IMR-90 (cell line): ENCODE data around the gene GAS7. TPM values are rescaled to one million over a fixed set of nuclear protein-coding genes. Genes with fewer than 3 reads are reported as not detected.

Experiments used
- ATAC-seq: fragments of 200-7000 bp; cut with Tn5 transposase; 2 replicates; pipeline ENCODE4 v1.9.1; 2020; ENCODE audit warnings: low read depth, mild to moderate bottlenecking, moderate library complexity
- BruUV-seq: library from RNA; stranded (reverse); fragments of 400-500 nt; replicated peaks from 2 replicates; lab custom pipeline; 2021; lab: Mats Ljungman, UMichigan
- CTCF ChIA-PET: fragments of 300-600 bp; formaldehyde crosslinking; extraction: SDS; loops from one replicate; lab custom pipeline; 2021; ENCODE audit warnings: antibody characterized with exemption; lab: Yijun Ruan, JAX
- POLR2A ChIA-PET: fragments of 300-600 bp; sonication (Branson Sonifier 250); formaldehyde crosslinking; loops from one replicate; lab custom pipeline; 2022; ENCODE audit warnings: antibody characterized with exemption; ENCODE audit not compliant: unreplicated experiment; lab: Charles Lee
- DNase-seq: peaks from one replicate; pipeline ENCODE4 v3.0.0; 2013
- H2AFZ ChIP-seq: replicated peaks from 2 replicates; pipeline ENCODE3; 2013; ENCODE audit warnings: low read length, mild to moderate bottlenecking; ENCODE audit not compliant: poor library complexity
- H2AK5ac ChIP-seq: 2 replicates; pipeline ENCODE4 v1.6.1; 2013; ENCODE audit warnings: low read depth, low read length, inconsistent platforms
- H2AK9ac ChIP-seq: replicated peaks from 2 replicates; pipeline ENCODE3; 2013; ENCODE audit warnings: mild to moderate bottlenecking, low read depth, low read length, moderate library complexity; ENCODE audit not compliant: poor library complexity
- H2BK120ac ChIP-seq: 2 replicates; pipeline ENCODE4 v1.6.1; 2013; ENCODE audit warnings: low read depth, low read length, inconsistent platforms
- H2BK15ac ChIP-seq: 3 replicates; pipeline ENCODE4 v1.6.1; 2013; ENCODE audit warnings: low read depth, low read length, inconsistent platforms
- H2BK20ac ChIP-seq: 2 replicates; pipeline ENCODE4 v1.6.1; 2013; ENCODE audit warnings: low read depth, mild to moderate bottlenecking, inconsistent platforms, low read length, moderate library complexity
- H2BK5ac ChIP-seq: 2 replicates; pipeline ENCODE4 v1.6.1; 2013; ENCODE audit warnings: mild to moderate bottlenecking, low read depth, low read length, inconsistent platforms; ENCODE audit not compliant: poor library complexity, severe bottlenecking
- H3K14ac ChIP-seq: replicated peaks from 2 replicates; pipeline ENCODE4 v1.6.1; 2013; ENCODE audit warnings: low read depth, low read length, inconsistent platforms
- H3K18ac ChIP-seq: 2 replicates; pipeline ENCODE4 v1.6.1; 2013; ENCODE audit warnings: low read depth, low read length, control low read depth
- H3K23ac ChIP-seq: 2 replicates; pipeline ENCODE4 v1.6.1; 2013; ENCODE audit warnings: low read depth, low read length, inconsistent platforms
- H3K27ac ChIP-seq: 2 replicates; pipeline ENCODE4 v1.5.1; 2013; ENCODE audit warnings: mild to moderate bottlenecking, control low read depth, low read length; ENCODE audit not compliant: insufficient read depth
- H3K27me3 ChIP-seq: 2 replicates; pipeline ENCODE4 v1.6.1; 2013; ENCODE audit warnings: low read length; ENCODE audit not compliant: control insufficient read depth, insufficient read depth
- H3K36me3 ChIP-seq: 2 replicates; pipeline ENCODE4 v1.6.1; 2013; ENCODE audit warnings: low read length, mixed read lengths; ENCODE audit not compliant: control insufficient read depth, insufficient read depth
- H3K4ac ChIP-seq: 2 replicates; pipeline ENCODE4 v1.6.1; 2013; ENCODE audit warnings: low read depth, low read length, inconsistent platforms
- H3K4me1 ChIP-seq: 2 replicates; pipeline ENCODE4 v1.6.1; 2013; ENCODE audit warnings: low read length, mixed read lengths; ENCODE audit not compliant: control insufficient read depth, insufficient read depth
- H3K4me2 ChIP-seq: 2 replicates; pipeline ENCODE4 v1.6.1; 2013; ENCODE audit warnings: low read depth, mild to moderate bottlenecking, control low read depth, low read length, moderate library complexity
- H3K4me3 ChIP-seq: 2 replicates; pipeline ENCODE4 v1.5.1; 2013; ENCODE audit warnings: low read depth, mild to moderate bottlenecking, control low read depth, low read length, moderate library complexity; ENCODE audit not compliant: insufficient read depth
- H3K56ac ChIP-seq: 2 replicates; pipeline ENCODE4 v1.6.1; 2013; ENCODE audit warnings: low read length, inconsistent platforms; ENCODE audit not compliant: insufficient read depth; ENCODE audit errors: extremely low read depth
- H3K79me1 ChIP-seq, 2 experiments: 2 replicates each; pipeline ENCODE4 v1.6.1; 2013; ENCODE audit warnings: low read length in 2 of 2, inconsistent platforms in 1 of 2, low read depth in 1 of 2
- H3K9ac ChIP-seq: 2 replicates; pipeline ENCODE4 v1.6.1; 2013; ENCODE audit warnings: low read depth, low read length, control low read depth
- H3K9me1 ChIP-seq: 2 replicates; pipeline ENCODE4 v1.6.1; 2013; ENCODE audit warnings: low read length, inconsistent platforms; ENCODE audit not compliant: insufficient read depth
- H3K9me3 ChIP-seq: 2 replicates; pipeline ENCODE4 v1.6.1; 2013; ENCODE audit warnings: low read length; ENCODE audit not compliant: control insufficient read depth, insufficient read depth
- H4K20me1 ChIP-seq: 2 replicates; pipeline ENCODE4 v1.6.1; 2013; ENCODE audit warnings: low read length, inconsistent platforms; ENCODE audit not compliant: insufficient read depth
- H4K5ac ChIP-seq: 2 replicates; pipeline ENCODE4 v1.6.1; 2013; ENCODE audit warnings: mild to moderate bottlenecking, low read depth, low read length, control low read depth
- H4K8ac ChIP-seq, 2 experiments: 2 replicates each; pipeline ENCODE4 v1.6.1; 2013; ENCODE audit warnings: low read depth in 2 of 2, low read length in 2 of 2, control low read depth in 1 of 2, inconsistent platforms in 1 of 2
- H4K91ac ChIP-seq: 2 replicates; pipeline ENCODE4 v1.6.1; 2013; ENCODE audit warnings: low read depth, low read length, inconsistent platforms; ENCODE audit not compliant: insufficient read depth
- CHD1 ChIP-seq: IDR thresholded peaks from 2 replicates; pipeline ENCODE4 v1.6.1; 2012; ENCODE audit warnings: low read depth, low read length, improper control_type of control experiment
- FOS ChIP-seq: fragments of 150-350 bp; IDR thresholded peaks from 2 replicates; pipeline ENCODE4 v1.6.1; 2016; ENCODE audit warnings: low read depth, low read length
- MAZ ChIP-seq: IDR thresholded peaks from 2 replicates; pipeline ENCODE4 v1.6.1; 2012; ENCODE audit warnings: low read depth, mild to moderate bottlenecking, low read length, improper control_type of control experiment, moderate library complexity, borderline replicate concordance
- POLR2A ChIP-seq: IDR thresholded peaks from 2 replicates; pipeline ENCODE4 v1.6.1; 2012; ENCODE audit warnings: mild to moderate bottlenecking, low read depth, low read length
- RAD21 ChIP-seq: IDR thresholded peaks from 2 replicates; pipeline ENCODE4 v1.6.1; 2012; ENCODE audit warnings: low read length, improper control_type of control experiment
- SMC3 ChIP-seq: fragments of 150-350 bp; IDR thresholded peaks from 2 replicates; pipeline ENCODE4 v1.6.1; 2016; ENCODE audit warnings: low read depth, mild to moderate bottlenecking, antibody characterized with exemption, low read length, moderate library complexity
- WGBS, 2 experiments: methylation state at CpG; one replicate each; pipeline versions ENCODE4 v1.1.5 to v1.1.7; 2013; ENCODE audit warnings: missing lambda C conversion rate in 2 of 2; ENCODE audit not compliant: insufficient read length in 1 of 2; ENCODE audit errors: extremely low coverage in 2 of 2; 5-methylcytosine and 5-hydroxymethylcytosine counted together
- dilution Hi-C: fragments of 300-500 bp; cut with HindIII; formaldehyde crosslinking; loops from one replicate; pipeline ENCODE4 v1.14.3; 2018; ENCODE audit warnings: low sequenced_read_pairs; ENCODE audit not compliant: unreplicated experiment
- in situ Hi-C: fragments of 300-500 bp; cut with MboI; formaldehyde crosslinking; loops from 3 replicates; pipeline ENCODE4 v1.14.3; 2019; ENCODE audit warnings: low sequenced_read_pairs, inconsistent platforms, mixed read lengths
- intact Hi-C: fragments of 100-400 bp; cut with micrococcal nuclease; formaldehyde crosslinking; loops from 2 replicates; pipeline ENCODE4 v1.10.0; 2022
- polyA plus RNA-seq, 3 experiments: library from polyadenylated mRNA; depleted of rRNA; stranded (reverse); fragments of >200 nt; gene quantifications; 2 replicates each; pipeline ENCODE4 v1.2.3, GENCODE V29; 2012; ENCODE audit warnings: low replicate concordance in 1 of 3
- total RNA-seq: library from RNA; depleted of rRNA; stranded (reverse); fragments of >200 nt; gene quantifications from 2 replicates; pipeline ENCODE4 v1.2.3, GENCODE V29; 2012

The GAS7 gene
- total and polyA plus RNA-seq, 2 of the 4 experiments (the other 2 are of a cell fraction): 4.6 to 5.0 TPM

DNA sequence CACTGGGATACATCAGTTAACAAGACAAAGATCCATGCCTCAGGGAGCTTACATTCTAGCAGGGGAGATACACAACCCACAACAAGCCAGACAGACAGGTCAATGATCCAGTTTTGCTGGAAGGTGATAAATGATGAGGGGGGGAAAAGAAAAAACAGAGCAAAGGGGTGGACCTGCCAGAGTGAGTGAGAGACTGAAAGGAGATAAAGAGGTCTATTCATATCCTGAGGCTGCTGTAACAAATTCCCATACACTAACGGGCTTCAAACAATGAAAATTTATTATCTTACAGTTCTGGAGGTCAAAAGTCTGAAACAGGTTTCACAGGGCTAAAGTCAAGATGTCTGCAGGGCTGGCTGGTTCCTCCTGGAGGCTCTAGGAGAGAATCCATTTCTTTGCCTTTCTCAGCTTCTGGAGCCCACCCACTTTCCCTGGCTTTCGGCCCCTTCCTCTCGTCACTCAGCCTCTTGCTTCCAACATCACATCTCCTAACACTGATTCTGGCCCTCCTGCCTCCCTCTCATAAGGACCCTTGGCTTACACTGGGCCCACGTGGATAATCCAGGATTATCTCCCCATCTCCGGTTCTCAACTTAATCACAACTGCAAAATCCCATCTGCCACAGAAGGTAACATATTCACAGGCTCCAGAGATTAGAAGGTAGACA is 81.5 kb downstream of the GAS7 start:
- 0 out of 2 replicates have a peak overlapping the region, but pooled peaks have one; percentile 17 for H4K91ac ChIP-seq
- CTCF ChIA-PET: no interaction called here
- no peak overlapping the region for H4K5ac ChIP-seq
- H3K23ac ChIP-seq: no peak overlapping the region
- H3K56ac ChIP-seq: no peak overlapping the region
- H3K14ac ChIP-seq: peak overlapping the region; percentile 19; the same call in 1 of the 2 replicates
- H4K20me1 ChIP-seq: no peaks in the 10 kb centered on the region
- no peaks in the 10 kb centered on the region for H3K27me3 ChIP-seq
- H3K4ac ChIP-seq: peak overlapping the region; percentile 58
- ATAC-seq (no peak), DNase-seq (no peak)
- in situ Hi-C loops: no loop called here
- no peak overlapping the region for H3K9ac ChIP-seq
- peak overlapping the region; percentile 82 for H2AK5ac ChIP-seq
- peak overlapping the region; percentile 77 for H2BK120ac ChIP-seq
- H4K8ac ChIP-seq: peak overlapping the region in 1 of 2 experiments; percentile 5; a peak in 1 of 4 replicates
- peak overlapping the region; percentile 67 for H2BK20ac ChIP-seq
- H3K79me1 ChIP-seq: peaks cover 0 to 5% of the 10 kb centered on the region in 2 experiments; a peak in 1 of 4 replicates
- H2AK9ac ChIP-seq: peak overlapping the region; percentile 66
- H3K4me2 ChIP-seq: no peak overlapping the region
- POLR2A ChIA-PET: no interaction called here
- no TSS peak for BruUV-seq
- H3K9me3 ChIP-seq: no peaks in the 10 kb centered on the region; the same call in 1 of the 2 replicates
- no peaks in the 10 kb centered on the region for H3K36me3 ChIP-seq
- H2AFZ ChIP-seq: no peak overlapping the region
- H2BK15ac ChIP-seq: peak overlapping the region; percentile 47; the same call in 2 of the 3 replicates
- H3K4me1 ChIP-seq: peaks cover 28% of the 10 kb centered on the region
- H3K18ac ChIP-seq: peak overlapping the region; percentile 21; the same call in 1 of the 2 replicates
- peaks cover 13% of the 10 kb centered on the region for H3K9me1 ChIP-seq
- no peak overlapping the region for H3K27ac ChIP-seq
- 100% methylated on average over 2 of the region's 5 CpGs; no CpG with 5 or more reads in 1 of the 2 experiments for WGBS, 2 experiments
- TF ChIP-seq POLR2A (no peak), SMC3 (no peak), RAD21 (no peak), MAZ (no peak), FOS (no peak), CHD1 (no peak)
- dilution Hi-C loops: no loop called here
- intact Hi-C loops: no loop called here
- H2BK5ac ChIP-seq: no peak overlapping the region
- no peak overlapping the region for H3K4me3 ChIP-seq
